GM19328 (cell line): ENCODE results near the gene PRDM16.

ENCODE experiments used
- ATAC-seq: cut with Tn5 transposase; IDR thresholded peaks from one replicate; pipeline ENCODE4 v1.9.1; 2021; ENCODE audit warnings: mild to moderate bottlenecking, moderate library complexity; ENCODE audit not compliant: unreplicated experiment

Gene PRDM16

GRCh38 chr1:3464649-3465025 is 395.6 kb downstream of the PRDM16 start:
- ATAC-seq: no peak

- ATAC-seq: no peak
Measured at GRCh38 chr1:3465091-3465934, 396.3 kb downstream of the PRDM16 start.

GRCh38 chr1:3465935-3466321 is 396.9 kb downstream of the PRDM16 start:
- no peak for ATAC-seq

GRCh38 chr1:3466366-3467075 is 397.5 kb downstream of the PRDM16 start:
- ATAC-seq: no peak

- ATAC-seq: no peak
Measured at GRCh38 chr1:3467096-3468036, 398.4 kb downstream of the PRDM16 start.

- no peak for ATAC-seq
Measured at GRCh38 chr1:3468236-3469103, 399.5 kb downstream of the PRDM16 start.

GRCh38 chr1:3469104-3469848 is 400.3 kb downstream of the PRDM16 start:
- ATAC-seq: no peak

- no peak for ATAC-seq
Measured at GRCh38 chr1:3469849-3470649, 401.0 kb downstream of the PRDM16 start.

- no peak for ATAC-seq
Measured at GRCh38 chr1:3470650-3471355, 401.8 kb downstream of the PRDM16 start.

GRCh38 chr1:3471356-3472087 is 402.5 kb downstream of the PRDM16 start:
- ATAC-seq: no peak

GRCh38 chr1:3472088-3472850 is 403.3 kb downstream of the PRDM16 start:
- ATAC-seq: no peak

GRCh38 chr1:3472906-3473305 is 403.9 kb downstream of the PRDM16 start:
- ATAC-seq: no peak

- no peak for ATAC-seq
Measured at GRCh38 chr1:3473381-3473844, 404.4 kb downstream of the PRDM16 start.

- no peak for ATAC-seq
Measured at GRCh38 chr1:3474016-3474415, 405.0 kb downstream of the PRDM16 start.

- ATAC-seq: no peak
Measured at GRCh38 chr1:3474421-3474820, 405.4 kb downstream of the PRDM16 start.

- no peak for ATAC-seq
Measured at GRCh38 chr1:3475839-3476573, 407.0 kb downstream of the PRDM16 start.
